D721Med (cell line): ENCODE data around the gene STAP2.

Experiments
- DNase-seq: peaks from one replicate; pipeline ENCODE4 v3.0.0; 2011; ENCODE audit warnings: low spot score; ENCODE audit not compliant: insufficient read length
- FAIRE-seq: peaks from 2 replicates; lab custom pipeline; 2011; peaks lifted over from hg19 to GRCh38; lab: Jason Lieb, UNC
- TF ChIP-seq, protein P1 (sequence below): IDR thresholded peaks from 2 replicates; pipeline ENCODE4 v1.5.1; 2012; ENCODE audit warnings: mild to moderate bottlenecking, control low read depth; ENCODE audit not compliant: insufficient read depth; ENCODE audit errors: missing control alignments

Gene STAP2

DNA sequence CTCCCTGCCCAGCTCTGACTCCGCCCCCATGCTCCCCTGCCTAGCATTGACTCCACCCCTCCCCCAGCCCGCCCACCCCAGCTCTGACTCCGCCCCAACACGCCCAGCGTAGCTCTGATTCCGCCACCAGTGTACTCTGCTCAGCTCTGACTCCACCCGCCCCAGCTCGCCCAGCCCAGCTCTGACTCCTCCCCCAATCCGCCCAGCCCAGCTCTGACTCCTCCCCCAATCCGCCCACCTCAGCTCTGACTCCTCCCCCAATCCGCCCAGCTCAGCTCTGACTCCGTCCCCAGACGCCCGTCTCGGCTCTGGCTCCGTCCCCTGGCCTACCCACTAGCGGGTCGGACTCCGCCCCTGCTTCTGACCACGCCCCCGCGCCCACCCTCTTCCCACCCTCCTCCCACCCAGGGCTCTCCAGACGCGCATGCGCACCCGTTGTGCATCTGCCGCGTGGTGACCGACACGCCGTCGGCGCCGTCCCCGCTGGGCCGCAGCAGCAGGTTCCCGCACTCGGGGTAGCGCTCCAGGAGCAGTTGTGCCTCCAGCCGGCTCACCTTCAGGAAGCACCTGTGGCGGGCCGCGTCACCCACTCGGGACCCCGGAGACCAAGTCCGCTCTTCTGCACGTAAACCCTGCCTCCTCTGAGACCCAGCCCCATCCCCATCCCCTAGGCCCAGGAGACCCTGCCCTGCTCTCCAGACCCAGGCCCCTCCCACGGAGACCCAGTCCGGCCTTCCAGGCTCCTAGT, 10.2 kb downstream of the STAP2 start:
- DNase-seq (peak; percentile 97), FAIRE-seq (no peak)
- TF ChIP-seq, protein P1, sequence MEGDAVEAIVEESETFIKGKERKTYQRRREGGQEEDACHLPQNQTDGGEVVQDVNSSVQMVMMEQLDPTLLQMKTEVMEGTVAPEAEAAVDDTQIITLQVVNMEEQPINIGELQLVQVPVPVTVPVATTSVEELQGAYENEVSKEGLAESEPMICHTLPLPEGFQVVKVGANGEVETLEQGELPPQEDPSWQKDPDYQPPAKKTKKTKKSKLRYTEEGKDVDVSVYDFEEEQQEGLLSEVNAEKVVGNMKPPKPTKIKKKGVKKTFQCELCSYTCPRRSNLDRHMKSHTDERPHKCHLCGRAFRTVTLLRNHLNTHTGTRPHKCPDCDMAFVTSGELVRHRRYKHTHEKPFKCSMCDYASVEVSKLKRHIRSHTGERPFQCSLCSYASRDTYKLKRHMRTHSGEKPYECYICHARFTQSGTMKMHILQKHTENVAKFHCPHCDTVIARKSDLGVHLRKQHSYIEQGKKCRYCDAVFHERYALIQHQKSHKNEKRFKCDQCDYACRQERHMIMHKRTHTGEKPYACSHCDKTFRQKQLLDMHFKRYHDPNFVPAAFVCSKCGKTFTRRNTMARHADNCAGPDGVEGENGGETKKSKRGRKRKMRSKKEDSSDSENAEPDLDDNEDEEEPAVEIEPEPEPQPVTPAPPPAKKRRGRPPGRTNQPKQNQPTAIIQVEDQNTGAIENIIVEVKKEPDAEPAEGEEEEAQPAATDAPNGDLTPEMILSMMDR: no peak

DNA sequence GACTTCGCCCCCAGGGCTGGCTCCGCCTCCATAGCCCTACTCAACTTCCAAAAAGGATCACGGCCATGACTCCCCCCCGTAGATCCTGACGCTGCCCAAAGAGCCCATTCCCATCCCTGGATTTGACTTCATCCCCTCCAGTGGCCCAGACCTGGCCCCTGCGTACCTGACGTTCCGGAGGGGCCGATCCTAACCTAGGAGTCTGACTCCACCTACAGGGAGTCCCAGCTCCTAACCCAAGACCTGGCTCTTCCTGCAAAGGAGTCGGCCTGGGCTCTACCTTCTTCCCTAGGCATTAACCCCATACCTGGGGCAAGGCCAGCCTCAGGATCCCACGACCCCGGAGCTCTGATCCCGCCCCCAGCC, 10.8 kb downstream of the STAP2 start:
- FAIRE-seq (no peak), DNase-seq (no peak)
- TF ChIP-seq, protein P1: no peak

DNA sequence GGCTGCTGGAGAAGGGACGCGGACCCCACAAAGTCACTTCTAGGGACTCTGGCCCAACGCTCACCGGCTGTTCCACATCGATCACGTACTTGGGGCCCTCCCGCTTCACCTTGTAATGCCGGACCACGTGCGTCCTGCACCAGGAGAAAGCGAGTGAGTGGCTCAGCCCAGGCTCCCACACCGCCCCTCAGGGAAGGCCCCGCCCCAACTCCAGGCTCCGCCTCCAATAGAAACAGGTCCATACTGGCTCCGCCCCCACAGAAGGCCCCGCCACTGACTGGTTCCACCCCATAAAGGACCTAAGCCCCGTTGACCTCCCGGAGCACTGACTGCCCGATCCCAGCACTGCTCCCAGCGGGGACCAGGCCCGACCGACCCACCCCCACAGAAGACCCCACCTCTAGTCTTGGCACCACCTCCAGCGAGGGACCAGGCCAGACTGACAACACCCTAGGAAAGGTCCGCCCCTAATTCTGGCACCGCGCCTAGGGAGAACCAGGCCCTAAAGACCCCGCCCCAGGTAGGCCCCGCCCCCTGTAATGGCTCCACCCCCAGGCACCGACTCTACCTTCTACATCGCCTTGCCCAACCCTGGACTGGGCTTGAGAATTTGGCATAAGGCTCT, 11.3 kb downstream of the STAP2 start:
- TF ChIP-seq, protein P1: no peak
- FAIRE-seq (no peak), DNase-seq (no peak)

DNA sequence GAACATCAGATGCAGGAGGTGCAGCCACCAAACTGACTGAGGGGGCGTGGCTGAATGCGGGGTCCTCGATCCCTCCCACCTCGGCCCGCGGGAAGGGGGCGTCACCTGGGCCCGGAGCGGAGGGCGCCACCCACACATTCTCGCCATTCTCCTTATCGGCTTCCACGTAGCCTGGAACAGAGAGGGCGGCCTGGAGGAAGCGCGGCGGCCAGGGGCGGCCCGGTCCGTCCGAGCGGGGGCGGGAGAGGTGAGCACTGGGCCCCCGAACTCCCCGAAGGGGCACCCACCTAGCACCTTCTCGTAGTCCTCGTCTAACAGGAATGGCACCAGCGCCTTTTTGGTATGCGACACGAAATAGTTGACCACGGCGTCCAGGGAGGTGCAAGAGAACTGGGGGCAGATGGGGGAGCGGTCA, 11.8 kb downstream of the STAP2 start:
- DNase-seq (no peak), FAIRE-seq (no peak)
- TF ChIP-seq, protein P1: no peak

DNA sequence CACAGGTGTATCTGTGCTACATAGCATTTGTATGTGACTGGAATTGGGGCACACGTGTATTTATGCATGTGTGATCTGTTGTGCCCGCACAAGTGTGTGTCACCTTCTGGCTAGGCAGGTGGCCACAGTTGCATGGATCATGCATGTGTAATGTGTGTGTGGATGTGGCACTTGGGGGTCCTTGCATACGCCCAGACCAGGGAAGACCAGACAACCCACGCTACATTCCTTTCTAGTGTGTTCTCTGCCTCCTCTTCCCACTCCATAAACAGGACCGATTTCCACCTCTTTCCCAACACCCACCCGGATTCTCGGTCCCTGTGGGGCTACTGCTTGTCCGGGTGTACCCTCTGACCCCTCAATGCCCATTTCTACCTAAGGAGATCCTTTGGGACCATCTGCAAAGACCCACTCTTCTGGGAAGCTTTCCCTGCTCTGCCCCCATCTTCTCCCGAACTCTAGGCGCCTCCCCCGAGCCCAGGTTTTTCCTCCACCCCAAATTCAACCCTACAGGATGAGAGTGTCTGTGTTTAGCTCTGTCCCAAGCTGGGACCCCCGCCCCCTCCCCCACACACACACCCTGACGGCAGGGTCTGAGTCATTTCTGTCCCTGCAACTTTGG, 12.3 kb downstream of the STAP2 start:
- FAIRE-seq: no peak
- TF ChIP-seq, protein P1: no peak
- no peak for DNase-seq

DNA sequence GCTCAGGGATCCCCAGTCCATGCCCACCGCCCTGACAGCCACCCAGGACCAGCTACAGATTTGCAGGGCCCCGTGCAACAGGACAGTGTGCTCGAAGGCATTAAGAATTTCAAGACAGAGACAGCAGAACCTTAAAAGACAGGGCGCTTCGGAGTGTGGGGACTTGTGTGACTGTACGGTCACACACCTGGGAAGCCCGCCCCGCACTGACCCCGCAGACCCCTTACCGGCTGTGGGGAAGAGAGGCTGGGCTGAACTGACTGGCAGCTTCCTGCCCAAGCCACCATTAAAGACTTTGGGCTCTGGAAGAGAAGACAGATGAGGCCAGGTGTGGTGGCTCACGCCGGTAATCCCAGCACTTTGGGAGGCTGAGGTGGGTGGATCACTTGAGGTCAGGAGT, 14.4 kb downstream of the STAP2 start:
- TF ChIP-seq, protein P1: no peak
- no peak for FAIRE-seq

More for the DNA sequence above, 14.4 kb downstream of the STAP2 start:
- DNase-seq: no peak
